Prostate gland (tissue), 2 donors: Measurements from ENCODE around the gene PDE6B. TPM values are rescaled to one million over a fixed set of nuclear protein-coding genes. Genes with fewer than 3 reads are reported as not detected.
A peak's percentile ranks its signal among the peaks of the same experiment; 100 is the strongest.

Source experiments
- DNase-seq: peaks from one replicate; pipeline ENCODE4 v3.0.0-alpha.2; 2019; ENCODE audit warnings: low spot score
- H3K27ac ChIP-seq, 2 donors: fragments of 200-600 bp; sonication (generic); 2 replicates each; pipeline ENCODE4 v1.5.1; 2017 to 2019
- H3K27me3 ChIP-seq: fragments of 200-600 bp; sonication (generic); replicated peaks from 2 replicates; pipeline ENCODE4 v1.5.1; 2019; ENCODE audit not compliant: insufficient read depth
- H3K36me3 ChIP-seq, 2 donors: fragments of 200-600 bp; sonication (generic); 1 replicate in 1 of 2; 2 replicates in 1 of 2; pipeline versions ENCODE4 v1.5.1 to v1.8.1; 2017 to 2019
- H3K4me1 ChIP-seq: fragments of 200-600 bp; sonication (generic); replicated peaks from 2 replicates; pipeline ENCODE4 v1.5.1; 2019
- H3K4me3 ChIP-seq, 2 donors: fragments of 200-600 bp; sonication (generic); 2 replicates each; pipeline ENCODE4 v1.5.1; 2017 to 2019
- H3K9me3 ChIP-seq: fragments of 200-600 bp; sonication (generic); 2 replicates; pipeline ENCODE4 v1.5.1; 2017
- CTCF ChIP-seq, 4 experiments: fragments of 200-600 bp in 2 of 4; fragments of 450-650 bp in 2 of 4; sonication (generic) in 2 of 4; IDR thresholded peaks; 1 replicate in 3 of 4; 2 replicates in 1 of 4; pipeline ENCODE4 v1.5.1; 2016 to 2019; ENCODE audit warnings: antibody characterized with exemption in 4 of 4, mild to moderate bottlenecking in 2 of 4, moderate library complexity in 2 of 4
- POLR2A ChIP-seq: fragments of 450-650 bp; IDR thresholded peaks from one replicate; pipeline ENCODE4 v1.6.1; 2016; ENCODE audit warnings: antibody characterized with exemption, mild to moderate bottlenecking
- POLR2AphosphoS5 ChIP-seq: sonication (generic); formaldehyde crosslinking; IDR thresholded peaks from one replicate; pipeline ENCODE4 v1.6.1; 2017; ENCODE audit warnings: antibody characterized with exemption
- WGBS: methylation state at CpG from one replicate; pipeline ENCODE4 v1.1.5; 2018; 5-methylcytosine and 5-hydroxymethylcytosine counted together
- intact Hi-C: fragments of 100-400 bp; cut with DNase I; formaldehyde crosslinking; loops from one replicate; pipeline ENCODE4 v1.14.2; 2022
- total RNA-seq, 2 donors: library from RNA; depleted of rRNA; stranded (reverse); fragments of >200 nt; gene quantifications; one replicate each; pipeline ENCODE4 v1.1.0, GENCODE V29; 2016

The PDE6B gene
- total RNA-seq, 2 donors from 2014 or later: 8.0 to 9.3 TPM

DNA sequence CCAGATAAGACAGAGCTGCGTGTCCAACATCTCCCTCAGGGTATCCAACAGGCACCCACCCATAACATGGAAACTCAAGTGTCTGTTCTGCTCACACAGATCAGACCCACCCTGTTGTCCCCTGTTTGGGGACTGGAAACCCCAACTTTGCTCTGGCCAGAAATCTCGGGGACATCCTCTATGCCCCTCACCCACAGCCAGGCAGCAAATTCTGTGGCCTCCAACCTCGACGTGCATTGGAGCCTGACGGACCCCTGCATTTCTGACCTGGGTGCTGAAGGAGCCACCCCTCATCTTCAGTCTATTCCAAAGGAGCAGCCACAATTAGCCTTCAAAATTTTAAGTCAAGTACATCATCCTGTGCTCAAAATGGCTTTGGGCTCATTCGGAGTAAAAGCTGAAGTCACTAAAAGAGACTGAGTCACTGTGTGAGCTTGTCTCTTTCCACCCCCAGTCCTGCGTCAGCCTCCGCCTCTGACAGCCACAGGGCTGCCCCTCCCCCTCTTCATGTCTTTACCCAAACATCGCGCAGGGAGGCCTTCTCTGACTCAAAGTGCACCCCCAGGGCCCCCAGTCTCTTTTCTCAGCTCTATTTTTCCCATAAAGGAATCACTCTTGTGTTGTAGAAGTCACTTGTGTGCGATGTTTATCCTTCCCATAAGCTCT lies 24.4 kb upstream of the PDE6B start:
- TF ChIP-seq CTCF (IDR thresholded peaks at IDR 0.05) (no peak), POLR2AphosphoS5 (no peak), POLR2A (no peak)

DNA sequence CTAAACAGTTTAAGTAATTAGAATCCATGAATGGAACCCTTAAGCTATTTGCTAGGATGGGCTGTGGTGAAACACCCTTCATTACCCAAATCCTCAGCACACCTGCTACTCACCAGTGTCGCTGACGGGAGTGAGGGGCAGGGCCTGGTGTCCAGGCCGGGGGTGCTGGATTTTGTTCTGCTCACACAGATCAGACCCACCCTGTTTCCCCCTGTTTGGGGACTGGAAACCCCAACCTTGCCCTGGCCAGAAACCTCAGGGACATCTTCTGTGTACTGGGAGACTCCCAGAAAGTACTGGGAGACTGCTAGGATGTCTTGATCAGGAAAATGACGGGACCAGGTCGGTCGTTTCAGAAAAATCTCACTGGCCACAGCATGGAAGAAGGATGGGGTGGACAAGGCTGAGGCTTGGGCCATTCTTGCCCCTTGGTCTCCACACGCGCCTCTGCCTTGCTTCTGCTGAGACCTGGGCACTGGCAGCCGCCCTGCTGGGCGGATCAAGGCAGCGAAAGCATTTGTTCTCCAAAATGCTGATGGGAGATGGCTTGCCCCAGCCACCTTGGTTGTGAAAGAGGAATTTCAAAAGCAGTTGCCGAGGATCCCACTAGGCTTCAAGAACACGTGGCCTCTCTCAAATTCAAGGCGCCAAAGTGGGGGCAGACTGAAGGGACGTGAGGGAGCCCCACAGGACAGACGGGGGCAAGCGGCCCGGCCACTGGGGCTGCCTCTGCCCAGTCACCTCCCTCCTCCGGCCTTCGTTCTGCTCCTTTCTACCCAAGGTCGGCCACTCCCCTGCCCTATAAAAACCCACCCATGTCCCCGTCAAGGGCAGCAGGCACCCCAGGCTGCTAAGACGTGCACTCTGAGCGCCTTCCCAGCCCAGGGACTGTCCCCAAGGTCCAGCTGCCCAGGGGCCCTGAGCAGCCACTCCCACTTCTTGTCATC lies 23.5 kb upstream of the PDE6B start:
- Histone ChIP-seq H3K9me3 (no peaks in the 10 kb centered on the region), H3K27me3 (no peaks in the 10 kb centered on the region), H3K4me3 (no peak overlapping the region), H3K36me3 (no peaks in the 10 kb centered on the region), H3K4me1 (no peaks in the 10 kb centered on the region), H3K27ac (no peak overlapping the region)
- 75% methylated on average over 24 of the region's 24 CpGs for WGBS
- intact Hi-C loops: no loop called here
- no peak for DNase-seq
- TF ChIP-seq CTCF (IDR thresholded peaks at IDR 0.05) (no peak), POLR2AphosphoS5 (no peak), POLR2A (no peak)

More for the DNA sequence above, 24.4 kb upstream of the PDE6B start:
- no peaks in the 10 kb centered on the region for H3K36me3 ChIP-seq
- no peaks in the 10 kb centered on the region for H3K27me3 ChIP-seq
- WGBS: 60% methylated on average over 11 of the region's 11 CpGs
- no peaks in the 10 kb centered on the region for H3K9me3 ChIP-seq
- H3K4me1 ChIP-seq: no peaks in the 10 kb centered on the region
- H3K4me3 ChIP-seq: no peak overlapping the region
- H3K27ac ChIP-seq: no peak overlapping the region
- intact Hi-C loops: no loop called here
- no peak for DNase-seq

GRCh38 chr4:602559-602942 lies 22.8 kb upstream of the PDE6B start:
- no peaks in the 10 kb centered on the region for H3K27me3 ChIP-seq
- no peak overlapping the region for H3K4me3 ChIP-seq
- intact Hi-C loops: no loop called here
- H3K36me3 ChIP-seq: no peaks in the 10 kb centered on the region
- peak in 2 of 4 experiments; percentile 7 to 20 for TF ChIP-seq CTCF (IDR thresholded peaks at IDR 0.05)
- no peak for TF ChIP-seq POLR2A
- WGBS: 9% methylated on average over 8 of the region's 8 CpGs
- no peak overlapping the region for H3K27ac ChIP-seq
- no peak for DNase-seq
- H3K4me1 ChIP-seq: no peaks in the 10 kb centered on the region
- H3K9me3 ChIP-seq: no peaks in the 10 kb centered on the region

DNA sequence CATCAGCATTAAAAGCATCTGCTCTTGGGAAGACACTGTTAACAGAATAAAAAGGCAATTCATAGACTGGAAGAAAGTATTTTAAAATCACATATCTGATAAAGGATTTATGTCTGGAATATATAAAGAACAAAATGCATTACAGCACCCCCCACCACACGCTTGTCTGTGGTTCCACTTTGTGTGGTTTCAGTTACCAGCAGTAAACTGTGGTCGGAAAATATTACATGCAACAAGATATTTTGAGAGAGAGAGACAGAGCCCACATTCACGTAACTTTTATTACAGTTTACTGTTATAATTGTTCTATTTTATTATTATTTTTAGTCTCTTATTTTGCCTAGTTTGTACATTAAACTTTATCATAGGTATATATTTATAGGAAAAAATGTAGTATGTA lies 21.2 kb upstream of the PDE6B start:
- no peak for DNase-seq
- H3K27me3 ChIP-seq: no peaks in the 10 kb centered on the region
- no peaks in the 10 kb centered on the region for H3K9me3 ChIP-seq
- no peaks in the 10 kb centered on the region for H3K4me1 ChIP-seq
- no peak for TF ChIP-seq POLR2A
- TF ChIP-seq CTCF (IDR thresholded peaks at IDR 0.05): no peak
- TF ChIP-seq POLR2AphosphoS5: no peak
- H3K36me3 ChIP-seq: no peaks in the 10 kb centered on the region
- 43% methylated on average over 3 of the region's 3 CpGs for WGBS
- H3K27ac ChIP-seq: no peak overlapping the region
- intact Hi-C loops: no loop called here
- no peak overlapping the region for H3K4me3 ChIP-seq
